ENCODE measurements around the gene PBRM1.
"Not testable (repeated sequence)": the region's sequence is repeated elsewhere in the genome, so short reads cannot be mapped to it uniquely, and the experiment has no call there.

- not testable (repeated sequence) for TF ChIP-seq POLR2A (IDR thresholded peaks at IDR 0.05)
- TF ChIP-seq, protein P1, sequence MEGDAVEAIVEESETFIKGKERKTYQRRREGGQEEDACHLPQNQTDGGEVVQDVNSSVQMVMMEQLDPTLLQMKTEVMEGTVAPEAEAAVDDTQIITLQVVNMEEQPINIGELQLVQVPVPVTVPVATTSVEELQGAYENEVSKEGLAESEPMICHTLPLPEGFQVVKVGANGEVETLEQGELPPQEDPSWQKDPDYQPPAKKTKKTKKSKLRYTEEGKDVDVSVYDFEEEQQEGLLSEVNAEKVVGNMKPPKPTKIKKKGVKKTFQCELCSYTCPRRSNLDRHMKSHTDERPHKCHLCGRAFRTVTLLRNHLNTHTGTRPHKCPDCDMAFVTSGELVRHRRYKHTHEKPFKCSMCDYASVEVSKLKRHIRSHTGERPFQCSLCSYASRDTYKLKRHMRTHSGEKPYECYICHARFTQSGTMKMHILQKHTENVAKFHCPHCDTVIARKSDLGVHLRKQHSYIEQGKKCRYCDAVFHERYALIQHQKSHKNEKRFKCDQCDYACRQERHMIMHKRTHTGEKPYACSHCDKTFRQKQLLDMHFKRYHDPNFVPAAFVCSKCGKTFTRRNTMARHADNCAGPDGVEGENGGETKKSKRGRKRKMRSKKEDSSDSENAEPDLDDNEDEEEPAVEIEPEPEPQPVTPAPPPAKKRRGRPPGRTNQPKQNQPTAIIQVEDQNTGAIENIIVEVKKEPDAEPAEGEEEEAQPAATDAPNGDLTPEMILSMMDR (IDR thresholded peaks at IDR 0.05) = not testable (repeated sequence)
Measured at GRCh38 chr3:52728753-52729152, 43.0 kb upstream of the PBRM1 start.
